ENCODE data around the gene LETM1.
"Not testable (repeated sequence)": the region's sequence is repeated elsewhere in the genome, so short reads cannot be mapped to it uniquely, and the experiment has no call there.

DNA sequence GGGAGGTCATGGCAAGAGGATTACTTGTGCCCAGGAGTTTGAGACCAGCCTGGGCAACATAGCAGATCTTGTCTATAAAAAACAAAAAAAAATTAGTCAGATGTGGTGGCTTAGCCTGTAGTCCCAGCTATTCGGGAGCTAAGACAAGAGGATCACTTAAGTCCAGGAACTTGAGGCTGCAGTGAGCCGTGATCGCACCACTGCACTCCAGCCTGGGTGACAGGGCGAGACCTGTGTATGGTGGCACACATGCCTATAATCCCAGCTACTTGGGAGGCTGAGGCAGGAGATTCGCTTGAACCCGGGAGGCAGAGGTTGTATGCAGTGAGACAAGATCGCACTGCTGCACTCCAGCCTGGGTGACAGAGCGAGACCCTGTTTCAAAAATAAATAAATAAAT, 20.1 kb downstream of the LETM1 start:
- TF ChIP-seq, protein P1, sequence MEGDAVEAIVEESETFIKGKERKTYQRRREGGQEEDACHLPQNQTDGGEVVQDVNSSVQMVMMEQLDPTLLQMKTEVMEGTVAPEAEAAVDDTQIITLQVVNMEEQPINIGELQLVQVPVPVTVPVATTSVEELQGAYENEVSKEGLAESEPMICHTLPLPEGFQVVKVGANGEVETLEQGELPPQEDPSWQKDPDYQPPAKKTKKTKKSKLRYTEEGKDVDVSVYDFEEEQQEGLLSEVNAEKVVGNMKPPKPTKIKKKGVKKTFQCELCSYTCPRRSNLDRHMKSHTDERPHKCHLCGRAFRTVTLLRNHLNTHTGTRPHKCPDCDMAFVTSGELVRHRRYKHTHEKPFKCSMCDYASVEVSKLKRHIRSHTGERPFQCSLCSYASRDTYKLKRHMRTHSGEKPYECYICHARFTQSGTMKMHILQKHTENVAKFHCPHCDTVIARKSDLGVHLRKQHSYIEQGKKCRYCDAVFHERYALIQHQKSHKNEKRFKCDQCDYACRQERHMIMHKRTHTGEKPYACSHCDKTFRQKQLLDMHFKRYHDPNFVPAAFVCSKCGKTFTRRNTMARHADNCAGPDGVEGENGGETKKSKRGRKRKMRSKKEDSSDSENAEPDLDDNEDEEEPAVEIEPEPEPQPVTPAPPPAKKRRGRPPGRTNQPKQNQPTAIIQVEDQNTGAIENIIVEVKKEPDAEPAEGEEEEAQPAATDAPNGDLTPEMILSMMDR (IDR thresholded peaks at IDR 0.05) = not testable (repeated sequence)
- not testable (repeated sequence) for TF ChIP-seq EZH2 (IDR thresholded peaks at IDR 0.05; ENCODE audit: borderline replicate concordance, insufficient read depth, low read depth, low read length, poor library complexity, severe bottlenecking)
